MM.1S (cell line): Measurements from ENCODE around the gene MFAP3.

ENCODE experiments used
- DNase-seq: peaks from one replicate; pipeline ENCODE4 v3.0.0-alpha.2; 2015
- H2AFZ ChIP-seq: fragments of 300-600 bp; sonication (generic); 2 replicates; pipeline ENCODE4 v1.6.0; 2016; ENCODE audit warnings: antibody characterized with exemption, low read length
- H3F3A ChIP-seq: fragments of 300-600 bp; sonication (generic); 2 replicates; pipeline ENCODE4 v1.6.1; 2016; ENCODE audit warnings: mild to moderate bottlenecking, antibody characterized with exemption, low read length, moderate library complexity, mixed read lengths; ENCODE audit not compliant: insufficient read depth
- H3K27ac ChIP-seq: fragments of 300-600 bp; sonication (generic); 2 replicates; pipeline ENCODE4 v1.5.1; 2016; ENCODE audit warnings: mild to moderate bottlenecking, low read length
- H3K27me3 ChIP-seq: fragments of 300-600 bp; sonication (generic); replicated peaks from 2 replicates; pipeline ENCODE4 v1.6.0; 2016; ENCODE audit warnings: low read length; ENCODE audit not compliant: insufficient read depth
- H3K36me3 ChIP-seq: fragments of 300-600 bp; sonication (generic); replicated peaks from 2 replicates; pipeline ENCODE4 v1.6.1; 2016; ENCODE audit warnings: mild to moderate bottlenecking, low read length, mixed read lengths; ENCODE audit not compliant: insufficient read depth
- H3K4me1 ChIP-seq: fragments of 300-600 bp; sonication (generic); 2 replicates; pipeline ENCODE4 v1.6.1; 2016; ENCODE audit warnings: low read length, mixed read lengths
- H3K4me2 ChIP-seq: fragments of 300-600 bp; sonication (generic); 2 replicates; pipeline ENCODE4 v1.6.0; 2016; ENCODE audit warnings: low read depth, low read length
- H3K4me3 ChIP-seq: fragments of 300-600 bp; sonication (generic); 2 replicates; pipeline ENCODE4 v1.5.1; 2016; ENCODE audit warnings: low read length, mixed read lengths
- H3K79me2 ChIP-seq: fragments of 300-600 bp; sonication (generic); 2 replicates; pipeline ENCODE4 v1.6.1; 2016; ENCODE audit warnings: mixed run types, low read length, mixed read lengths
- H3K9ac ChIP-seq: fragments of 300-600 bp; sonication (generic); 2 replicates; pipeline ENCODE4 v1.6.1; 2016; ENCODE audit warnings: low read length, mixed read lengths
- H3K9me2 ChIP-seq: fragments of 300-600 bp; sonication (generic); replicated peaks from 2 replicates; pipeline ENCODE4 v1.6.1; 2016; ENCODE audit warnings: mild to moderate bottlenecking, low read length, mixed read lengths; ENCODE audit not compliant: insufficient read depth
- H3K9me3 ChIP-seq: fragments of 300-600 bp; sonication (generic); replicated peaks from 2 replicates; pipeline ENCODE4 v1.6.1; 2016; ENCODE audit warnings: mild to moderate bottlenecking, low read length, mixed read lengths; ENCODE audit not compliant: insufficient read depth
- H4K20me1 ChIP-seq: fragments of 300-600 bp; sonication (generic); 2 replicates; pipeline ENCODE4 v1.6.1; 2016; ENCODE audit warnings: mild to moderate bottlenecking, low read length, moderate library complexity, mixed read lengths; ENCODE audit not compliant: insufficient read depth
- CTCF ChIP-seq: fragments of 300-600 bp; sonication (generic); IDR thresholded peaks from 2 replicates; pipeline ENCODE4 v1.5.1; 2016; ENCODE audit warnings: antibody characterized with exemption, low read length, mixed read lengths
- EZH2 ChIP-seq: fragments of 300-600 bp; sonication (generic); optimal IDR thresholded peaks from 2 replicates; pipeline ENCODE3; 2017; ENCODE audit warnings: low read depth, mild to moderate bottlenecking, antibody characterized with exemption, low read length, mixed read lengths
- EZH2phosphoT487 ChIP-seq: fragments of 300-600 bp; sonication (generic); IDR thresholded peaks from 2 replicates; pipeline ENCODE4 v1.6.1; 2018; ENCODE audit warnings: antibody characterized with exemption, low read length

MFAP3 gene

DNA sequence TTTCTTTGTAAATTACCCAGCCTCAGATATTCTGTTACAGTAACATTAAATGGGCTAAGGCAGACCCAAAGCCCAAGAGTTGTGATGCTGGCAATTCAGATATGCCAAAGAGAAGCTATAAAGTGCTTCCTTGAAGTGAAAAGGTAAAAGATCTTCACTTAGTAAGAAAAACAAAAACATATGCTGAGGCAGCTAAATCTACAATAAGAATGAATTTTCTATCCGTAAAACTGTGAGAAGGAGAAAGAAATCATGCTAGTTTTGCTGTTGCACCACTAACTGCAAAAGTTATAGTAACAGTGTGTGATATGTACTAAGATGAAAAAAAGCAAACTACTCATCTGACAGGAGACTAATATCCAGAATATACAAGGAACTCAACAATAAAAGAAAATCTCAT, 40.0 kb upstream of the MFAP3 start:
- Histone ChIP-seq H3K27me3 (no peaks in the 10 kb centered on the region), H3K4me3 (no peak overlapping the region), H3K9me2 (no peaks in the 10 kb centered on the region), H3K9me3 (no peaks in the 10 kb centered on the region), H3K79me2 (no peaks in the 10 kb centered on the region), H3K27ac (no peak overlapping the region), H3K4me1 (no peaks in the 10 kb centered on the region), H4K20me1 (no peaks in the 10 kb centered on the region), H3F3A (no peaks in the 10 kb centered on the region), H3K36me3 (no peaks in the 10 kb centered on the region), H3K9ac (no peak overlapping the region), H3K4me2 (no peak overlapping the region), H2AFZ (no peak overlapping the region)
- TF ChIP-seq EZH2phosphoT487 (no peak), CTCF (no peak), EZH2 (no peak)
- no peak for DNase-seq

- no peaks in the 10 kb centered on the region for H3K9me3 ChIP-seq
- H3K9me2 ChIP-seq, result no peaks in the 10 kb centered on the region
- H3K4me2 ChIP-seq, result no peak overlapping the region
- no peaks in the 10 kb centered on the region for H3K36me3 ChIP-seq
- no peaks in the 10 kb centered on the region for H3K79me2 ChIP-seq
- H2AFZ ChIP-seq, result no peak overlapping the region
- no peaks in the 10 kb centered on the region for H3K4me1 ChIP-seq
- H3K27me3 ChIP-seq, result no peaks in the 10 kb centered on the region
- no peak overlapping the region for H3K27ac ChIP-seq
- no peak for DNase-seq
- H3F3A ChIP-seq, result no peaks in the 10 kb centered on the region
- H3K4me3 ChIP-seq, result no peak overlapping the region
- no peak for TF ChIP-seq CTCF
- TF ChIP-seq EZH2, result no peak
- no peak for TF ChIP-seq EZH2phosphoT487
- no peaks in the 10 kb centered on the region for H4K20me1 ChIP-seq
- no peak overlapping the region for H3K9ac ChIP-seq
Measured at GRCh38 chr5:153999995-154000394, 38.8 kb upstream of the MFAP3 start.

GRCh38 chr5:154000703-154001102, 38.1 kb upstream of the MFAP3 start:
- Histone ChIP-seq H3K27ac (no peak overlapping the region), H3K4me1 (no peaks in the 10 kb centered on the region), H3K9me3 (no peaks in the 10 kb centered on the region), H3K4me3 (no peak overlapping the region), H3K27me3 (no peaks in the 10 kb centered on the region), H3K36me3 (no peaks in the 10 kb centered on the region), H3F3A (no peaks in the 10 kb centered on the region), H3K79me2 (no peaks in the 10 kb centered on the region), H3K9ac (no peak overlapping the region), H3K4me2 (no peak overlapping the region), H4K20me1 (no peaks in the 10 kb centered on the region), H3K9me2 (no peaks in the 10 kb centered on the region), H2AFZ (no peak overlapping the region)
- DNase-seq, result no peak
- TF ChIP-seq EZH2phosphoT487 (no peak), CTCF (no peak), EZH2 (no peak)
